GM10248 (cell line): Measurements from ENCODE around the gene RGPD4.
"Not testable (repeated sequence)": the region's sequence is repeated elsewhere in the genome, so short reads cannot be mapped to it uniquely, and the experiment has no call there.

ENCODE experiments used
- CTCF ChIA-PET: fragments of 300-600 bp; sonication (Branson Sonifier 250); formaldehyde crosslinking; extraction: SDS; loops from one replicate; lab custom pipeline; 2021; ENCODE audit warnings: antibody characterized with exemption; lab: Yijun Ruan, JAX
- POLR2A ChIA-PET: fragments of 350-650 bp; sonication (Branson Sonifier 250); formaldehyde crosslinking; extraction: SDS; loops from one replicate; lab custom pipeline; 2020; ENCODE audit warnings: antibody characterized with exemption; lab: Yijun Ruan, JAX
- DNase-seq: peaks from one replicate; pipeline ENCODE4 v3.0.0; 2012; ENCODE audit errors: extremely low spot score
- CTCF ChIP-seq: IDR thresholded peaks from 2 replicates; pipeline ENCODE4 v1.5.1; 2012; ENCODE audit warnings: mild to moderate bottlenecking, low read depth; ENCODE audit errors: extremely low read depth, missing control alignments, control extremely low read depth

RGPD4 gene

DNA sequence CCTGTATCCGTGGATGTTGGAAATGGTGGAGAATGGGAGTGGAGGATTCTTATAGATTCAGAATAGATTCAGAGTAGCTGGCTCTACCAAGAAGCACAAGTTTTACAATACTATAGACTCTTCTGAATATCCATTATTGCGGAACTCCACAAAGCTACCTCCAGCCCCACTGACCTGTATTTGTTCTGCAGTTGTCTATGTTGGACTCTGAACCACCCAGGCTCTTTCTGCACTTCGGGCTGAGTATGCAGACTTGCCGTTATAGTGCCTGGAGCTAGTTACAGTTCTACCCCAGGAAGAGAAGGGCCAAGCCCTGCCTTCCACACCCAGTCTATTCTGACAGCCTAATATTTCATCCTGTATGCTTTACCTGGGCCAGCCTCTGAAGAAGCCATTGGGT, 4.4 kb upstream of the RGPD4 start:
- DNase-seq, result no peak
- CTCF ChIA-PET, result interaction anchor here (0.9 kb wide), 1 partner anchor 10 kb away, joined by 3 read pairs; no protein-coding TSS in a partner anchor
- no peak for TF ChIP-seq CTCF
- POLR2A ChIA-PET, result no interaction called here

- no peak for DNase-seq
- CTCF ChIA-PET, result no interaction called here
- POLR2A ChIA-PET, result no interaction called here
- TF ChIP-seq CTCF, result no peak
Measured at GRCh38 chr2:107824451-107825205, 2.1 kb upstream of the RGPD4 start.

- CTCF ChIA-PET, result no interaction called here
Measured at GRCh38 chr2:107825206-107825563, 1.5 kb upstream of the RGPD4 start.

DNA sequence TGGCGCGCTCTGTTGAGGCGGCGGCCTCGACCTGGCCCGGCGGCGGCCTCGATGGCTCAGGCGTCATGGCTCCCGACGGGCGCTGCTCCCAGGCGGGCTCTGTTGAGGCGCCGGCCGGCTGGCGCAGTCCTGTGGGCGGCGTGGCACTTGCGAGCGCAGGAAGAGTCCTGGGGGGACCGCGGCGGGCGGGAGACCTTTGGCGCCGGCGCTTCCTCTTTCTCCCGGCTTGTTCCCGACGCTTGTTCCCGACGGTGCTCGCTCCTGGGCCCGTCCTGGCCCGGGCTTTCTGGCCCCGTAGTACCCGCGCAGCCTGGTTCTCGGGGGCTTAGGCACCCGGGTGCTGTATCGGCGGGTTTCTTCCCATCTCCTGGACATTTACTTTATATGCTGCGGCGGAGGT, 2.8 kb downstream of the RGPD4 start:
- CTCF ChIA-PET, DNase-seq, POLR2A ChIA-PET: not testable (repeated sequence)

More at GRCh38 chr2:107825206-107825563, 1.5 kb upstream of the RGPD4 start:
- TF ChIP-seq CTCF, result no peak
- POLR2A ChIA-PET, result no interaction called here
- no peak for DNase-seq

DNA sequence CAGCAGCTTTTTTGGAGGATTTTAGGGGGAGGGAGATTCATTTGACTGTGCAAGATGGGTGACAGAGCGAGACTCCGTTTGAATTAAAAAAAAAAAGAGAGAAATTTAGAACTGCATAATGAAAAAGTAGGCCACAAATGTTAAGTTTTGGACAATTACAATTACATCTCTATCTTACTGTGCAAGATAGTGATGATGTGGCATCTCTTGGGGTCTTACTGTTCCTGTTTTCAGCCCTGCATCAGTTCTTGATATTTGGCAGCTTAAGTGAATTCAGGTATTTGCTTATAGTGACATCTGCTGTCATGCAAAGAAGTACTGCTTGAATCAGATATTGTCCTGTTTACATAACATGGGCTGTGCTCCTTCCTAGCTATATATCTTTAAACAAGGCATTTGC, 6.5 kb downstream of the RGPD4 start:
- POLR2A ChIA-PET, CTCF ChIA-PET: not testable (repeated sequence)

DNA sequence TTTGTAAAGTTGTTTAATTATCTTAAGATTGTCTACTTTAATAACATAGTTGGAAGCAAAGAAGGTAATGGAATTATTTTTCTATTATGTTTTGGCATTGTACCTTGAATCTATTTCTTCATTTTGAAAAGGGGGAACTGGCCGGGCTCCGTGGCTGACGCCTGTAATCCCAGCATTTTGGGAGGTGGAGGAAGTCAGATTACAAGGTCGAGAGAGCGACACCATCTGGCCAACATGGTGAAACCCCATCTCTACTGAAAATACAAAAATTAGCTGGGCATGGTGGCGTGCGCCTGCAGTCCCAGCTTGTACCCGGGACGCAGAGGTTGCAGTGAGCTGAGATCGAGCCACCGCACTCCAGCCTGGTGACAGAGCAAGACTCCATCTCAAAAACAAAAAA, 6.9 kb downstream of the RGPD4 start:
- DNase-seq, CTCF ChIA-PET: not testable (repeated sequence)

More for the DNA sequence above, 6.5 kb downstream of the RGPD4 start:
- DNase-seq, result not testable (repeated sequence)

DNA sequence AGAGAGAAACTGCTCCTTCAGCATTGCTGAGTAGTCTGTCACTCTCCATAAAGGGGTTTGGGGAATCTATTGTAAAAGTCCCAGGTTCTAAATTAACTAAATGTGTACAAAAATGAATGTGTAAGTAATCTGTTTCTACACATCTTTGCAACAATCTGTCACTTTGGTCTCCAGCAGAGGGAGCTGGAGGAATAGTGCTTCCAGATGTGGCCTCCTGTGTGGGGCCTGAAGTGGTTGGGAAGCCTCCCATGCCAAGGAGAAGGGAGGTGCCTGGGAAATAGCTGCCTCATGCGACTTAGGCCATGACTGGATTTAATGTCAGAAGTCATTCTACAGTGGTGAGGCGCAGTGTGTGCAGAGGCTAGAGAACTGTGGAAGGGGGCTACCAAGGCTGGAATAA, 89.4 kb downstream of the RGPD4 start:
- POLR2A ChIA-PET, CTCF ChIA-PET, DNase-seq: not testable (repeated sequence)

More for the DNA sequence above, 6.9 kb downstream of the RGPD4 start:
- POLR2A ChIA-PET, result not testable (repeated sequence)

- DNase-seq, CTCF ChIA-PET, POLR2A ChIA-PET: not testable (repeated sequence)
Measured at GRCh38 chr2:107916696-107917370, 90.1 kb downstream of the RGPD4 start.

DNA sequence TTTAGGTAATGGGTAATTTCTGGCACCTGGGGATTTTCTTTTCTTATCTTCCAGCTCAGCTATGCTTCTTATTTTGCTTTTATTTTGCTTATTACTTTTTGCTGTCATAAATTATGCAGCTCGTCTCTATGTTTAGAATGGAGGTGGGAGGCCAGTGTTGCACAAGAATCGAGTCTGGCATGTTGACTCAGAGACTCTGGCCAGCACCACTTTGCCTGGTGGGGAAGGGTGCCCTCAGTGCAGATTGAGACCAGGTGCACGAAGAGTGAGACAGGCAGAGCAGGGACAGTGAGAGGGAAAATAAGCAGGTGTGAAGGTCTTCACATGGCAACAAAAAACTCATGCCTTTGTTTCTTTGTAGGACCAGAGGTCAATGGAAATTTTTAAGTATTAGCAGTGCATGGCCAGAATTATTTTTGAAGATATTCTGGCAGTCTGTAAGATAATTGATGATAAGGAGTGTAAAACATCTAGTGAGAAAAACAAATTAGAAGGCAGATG, 100.4 kb downstream of the RGPD4 start:
- TF ChIP-seq CTCF, result no peak
- ChIA-PET CTCF (no interaction called here), POLR2A (no interaction called here)
- no peak for DNase-seq
